ENCODE measurements around the gene TIMP2.

The TIMP2 gene

GRCh38 chr17:78925234-78925633 lies at the start of gene TIMP2:
Gene TIMP2, minus strand, starts transcription at chr17:78925387. Its CDS starts 299 bp downstream, at chr17:78925088.
- CTCF ChIA-PET: no interaction called here
- DNase-seq: peak; percentile 80
- peak within 1 kb of the TSS; percentile 46 for H3K4me3 Mint-ChIP-seq

GRCh38 chr17:78973792-78974520 lies 48.8 kb upstream of the TIMP2 start:
- peaks cover 28% of the 10 kb centered on the region for H3K4me1 Mint-ChIP-seq
- no peak overlapping the region for H3K4me3 Mint-ChIP-seq
- no peak overlapping the region for H3K27ac Mint-ChIP-seq
- H3K36me3 Mint-ChIP-seq: peaks cover 28% of the 10 kb centered on the region
- no peak for DNase-seq
- CTCF ChIA-PET: interaction anchor here (5.0 kb wide), 1 partner anchor 109 kb away, joined by 51 read pairs; no protein-coding TSS in a partner anchor
- no peaks in the 10 kb centered on the region for H3K9me3 Mint-ChIP-seq
- no peaks in the 10 kb centered on the region for H3K27me3 Mint-ChIP-seq

More at GRCh38 chr17:78925234-78925633, at the start of gene TIMP2:
- no peaks in the 10 kb centered on the region for H3K36me3 Mint-ChIP-seq
- peaks cover 11% of the 10 kb centered on the region for H3K4me1 Mint-ChIP-seq
- peaks cover 91% of the 10 kb centered on the region for H3K27me3 Mint-ChIP-seq
- no peak within 1 kb of the TSS for H3K27ac Mint-ChIP-seq
- H3K9me3 Mint-ChIP-seq: no peaks in the 10 kb centered on the region

- Mint-ChIP-seq H3K9me3 (no peaks in the 10 kb centered on the region), H3K27ac (no peak overlapping the region), H3K4me1 (peaks cover 22% of the 10 kb centered on the region), H3K4me3 (no peak overlapping the region), H3K27me3 (no peaks in the 10 kb centered on the region), H3K36me3 (peaks cover 29% of the 10 kb centered on the region)
- CTCF ChIA-PET: interaction anchor here (5.0 kb wide), 1 partner anchor 108 kb away, joined by 51 read pairs; no protein-coding TSS in a partner anchor
- no peak for DNase-seq
Measured at GRCh38 chr17:78973196-78973595, 48.0 kb upstream of the TIMP2 start.

- Mint-ChIP-seq H3K27me3 (no peaks in the 10 kb centered on the region), H3K9me3 (no peaks in the 10 kb centered on the region), H3K4me3 (no peak overlapping the region), H3K27ac (peak overlapping the region; percentile 1), H3K36me3 (peaks cover 28% of the 10 kb centered on the region), H3K4me1 (peaks cover 16% of the 10 kb centered on the region)
- CTCF ChIA-PET: interaction anchor here (1.1 to 5.0 kb wide), 6 partner anchors 10 to 154 kb away, joined by 3 to 51 read pairs (median 4); no protein-coding TSS in a partner anchor
- DNase-seq: no peak
Measured at GRCh38 chr17:78972507-78973105, 47.4 kb upstream of the TIMP2 start.

- H3K4me3 Mint-ChIP-seq: no peak overlapping the region
- CTCF ChIA-PET: interaction anchor here (0.6 to 5.0 kb wide), 11 partner anchors 8 to 153 kb away, joined by 3 to 51 read pairs (median 4); partner anchors contain the start of gene LGALS3BP
- H3K27me3 Mint-ChIP-seq: no peaks in the 10 kb centered on the region
- no peak overlapping the region for H3K27ac Mint-ChIP-seq
- DNase-seq: no peak
- peaks cover 22% of the 10 kb centered on the region for H3K36me3 Mint-ChIP-seq
- no peaks in the 10 kb centered on the region for H3K9me3 Mint-ChIP-seq
- peaks cover 10% of the 10 kb centered on the region for H3K4me1 Mint-ChIP-seq
Measured at GRCh38 chr17:78971756-78972506, 46.7 kb upstream of the TIMP2 start.

- CTCF ChIA-PET: interaction anchor here (0.9 to 5.0 kb wide), 12 partner anchors 9 to 152 kb away, joined by 3 to 51 read pairs (median 4); partner anchors contain the start of gene LGALS3BP
- peaks cover 7% of the 10 kb centered on the region for H3K4me1 Mint-ChIP-seq
- H3K4me3 Mint-ChIP-seq: no peak overlapping the region
- H3K27ac Mint-ChIP-seq: peak overlapping the region; percentile 85
- H3K36me3 Mint-ChIP-seq: peaks cover 21% of the 10 kb centered on the region
- peak; percentile 86 for DNase-seq
- no peaks in the 10 kb centered on the region for H3K27me3 Mint-ChIP-seq
- H3K9me3 Mint-ChIP-seq: no peaks in the 10 kb centered on the region
Measured at GRCh38 chr17:78970834-78971755, 45.9 kb upstream of the TIMP2 start.

GRCh38 chr17:78969865-78970264 lies 44.7 kb upstream of the TIMP2 start:
- no peaks in the 10 kb centered on the region for H3K27me3 Mint-ChIP-seq
- DNase-seq: no peak
- peaks cover 5% of the 10 kb centered on the region for H3K4me1 Mint-ChIP-seq
- H3K4me3 Mint-ChIP-seq: no peak overlapping the region
- H3K9me3 Mint-ChIP-seq: no peaks in the 10 kb centered on the region
- H3K27ac Mint-ChIP-seq: no peak overlapping the region
- CTCF ChIA-PET: interaction anchor here (5.0 kb wide), 1 partner anchor 105 kb away, joined by 51 read pairs; no protein-coding TSS in a partner anchor
- H3K36me3 Mint-ChIP-seq: peaks cover 15% of the 10 kb centered on the region

GRCh38 chr17:78967782-78968362 lies 42.7 kb upstream of the TIMP2 start:
- Mint-ChIP-seq H3K36me3 (peaks cover 12% of the 10 kb centered on the region), H3K4me3 (no peak overlapping the region), H3K27ac (no peak overlapping the region), H3K4me1 (peaks cover 5% of the 10 kb centered on the region), H3K27me3 (no peaks in the 10 kb centered on the region), H3K9me3 (no peaks in the 10 kb centered on the region)
- no peak for DNase-seq
- CTCF ChIA-PET: no interaction called here

- H3K4me3 Mint-ChIP-seq: no peak overlapping the region
- CTCF ChIA-PET: no interaction called here
- no peaks in the 10 kb centered on the region for H3K27me3 Mint-ChIP-seq
- H3K4me1 Mint-ChIP-seq: peaks cover 5% of the 10 kb centered on the region
- no peak overlapping the region for H3K27ac Mint-ChIP-seq
- no peaks in the 10 kb centered on the region for H3K9me3 Mint-ChIP-seq
- DNase-seq: no peak
- H3K36me3 Mint-ChIP-seq: peaks cover 12% of the 10 kb centered on the region
Measured at GRCh38 chr17:78966910-78967600, 41.9 kb upstream of the TIMP2 start.

- Mint-ChIP-seq H3K27me3 (no peaks in the 10 kb centered on the region), H3K27ac (no peak overlapping the region), H3K4me1 (peaks cover 4% of the 10 kb centered on the region), H3K36me3 (peaks cover 8% of the 10 kb centered on the region), H3K9me3 (no peaks in the 10 kb centered on the region), H3K4me3 (no peak overlapping the region)
- CTCF ChIA-PET: no interaction called here
- no peak for DNase-seq
Measured at GRCh38 chr17:78966123-78966813, 41.1 kb upstream of the TIMP2 start.

- no peaks in the 10 kb centered on the region for H3K27me3 Mint-ChIP-seq
- H3K36me3 Mint-ChIP-seq: peaks cover 5% of the 10 kb centered on the region
- H3K27ac Mint-ChIP-seq: no peak overlapping the region
- H3K4me1 Mint-ChIP-seq: no peaks in the 10 kb centered on the region
- no peak overlapping the region for H3K4me3 Mint-ChIP-seq
- CTCF ChIA-PET: no interaction called here
- no peak for DNase-seq
- no peaks in the 10 kb centered on the region for H3K9me3 Mint-ChIP-seq
Measured at GRCh38 chr17:78965491-78965924, 40.3 kb upstream of the TIMP2 start.

- Mint-ChIP-seq H3K27me3 (no peaks in the 10 kb centered on the region), H3K4me1 (no peaks in the 10 kb centered on the region), H3K4me3 (no peak overlapping the region), H3K36me3 (no peaks in the 10 kb centered on the region), H3K9me3 (no peaks in the 10 kb centered on the region), H3K27ac (no peak overlapping the region)
- CTCF ChIA-PET: interaction anchor here (1.5 kb wide), 1 partner anchor 79 kb away, joined by 3 read pairs; no protein-coding TSS in a partner anchor
- DNase-seq: no peak
Measured at GRCh38 chr17:78963378-78963777, 38.2 kb upstream of the TIMP2 start.

All from activated naive CD4-positive, alpha-beta T cell treated with anti-CD3 and anti-CD28 coated beads, Interleukin-2, amount 10 ng/mL, durations not matched to agents 7 days and 5 days (primary cell).